Naive thymus-derived CD4-positive, alpha-beta T cell (primary cell): ENCODE measurements around the gene CDKL4. TPM values are rescaled to one million over a fixed set of nuclear protein-coding genes. Genes with fewer than 3 reads are reported as not detected.

Source experiments
- ATAC-seq: fragments of 150-1000 bp; cut with Tn5 transposase; 2 replicates; pipeline ENCODE4 v1.10.0; 2021; ENCODE audit warnings: mild to moderate bottlenecking, moderate library complexity
- CTCF ChIA-PET: fragments of 350-600 bp; sonication (Branson Sonifier 250); formaldehyde crosslinking; loops from one replicate; lab custom pipeline; 2021; ENCODE audit warnings: antibody characterized with exemption; lab: Charles Lee
- POLR2A ChIA-PET: fragments of 350-600 bp; sonication (Branson Sonifier 250); formaldehyde crosslinking; loops from one replicate; lab custom pipeline; 2021; ENCODE audit warnings: antibody characterized with exemption, inconsistent platforms; lab: Charles Lee
- DNase-seq, 9 donors: peaks; one replicate each; pipeline versions ENCODE4 v3.0.0 to v3.0.0-alpha.2; 2020 to 2022; ENCODE audit warnings: mixed read lengths in 1 of 9
- H3K27ac ChIP-seq: one replicate; pipeline ENCODE4 v1.7.0; 2013; ENCODE audit warnings: mild to moderate bottlenecking, low read depth, low read length, moderate library complexity
- H3K27me3 ChIP-seq, 2 donors: one replicate each; pipeline ENCODE4 v1.7.0; 2013; ENCODE audit warnings: low read length in 2 of 2, mild to moderate bottlenecking in 2 of 2, moderate library complexity in 2 of 2; ENCODE audit not compliant: control insufficient read depth in 2 of 2, insufficient read depth in 2 of 2
- H3K36me3 ChIP-seq, 3 experiments: 1 replicate in 2 of 3; 2 replicates in 1 of 3; pipeline ENCODE4 v1.7.0; 2013; ENCODE audit warnings: low read length in 3 of 3, mild to moderate bottlenecking in 3 of 3, moderate library complexity in 1 of 3; ENCODE audit not compliant: insufficient read depth in 3 of 3, control insufficient read depth in 2 of 3
- H3K4me1 ChIP-seq, 2 donors: one replicate each; pipeline ENCODE4 v1.7.0; 2013; ENCODE audit warnings: low read length in 2 of 2, mild to moderate bottlenecking in 2 of 2, moderate library complexity in 1 of 2; ENCODE audit not compliant: control insufficient read depth in 2 of 2, insufficient read depth in 2 of 2
- H3K4me3 ChIP-seq: 2 replicates; pipeline ENCODE4 v1.7.0; 2013; ENCODE audit warnings: mild to moderate bottlenecking, low read length
- H3K9me3 ChIP-seq, 3 experiments: 1 replicate in 2 of 3; 2 replicates in 1 of 3; pipeline ENCODE4 v1.7.0; 2013; ENCODE audit warnings: low read length in 3 of 3; ENCODE audit not compliant: control insufficient read depth in 2 of 3
- H3K27ac Mint-ChIP-seq, 9 donors: one replicate each; pipeline ENCODE4 v1.8.0; 2020 to 2022; ENCODE audit warnings: mixed read lengths in 9 of 9, mild to moderate bottlenecking in 8 of 9, moderate library complexity in 5 of 9, inconsistent platforms in 2 of 9
- H3K27me3 Mint-ChIP-seq, 5 donors: one replicate each; pipeline ENCODE4 v1.8.0; 2021 to 2022; ENCODE audit warnings: mixed read lengths in 5 of 5, mild to moderate bottlenecking in 1 of 5
- H3K36me3 Mint-ChIP-seq, 5 donors: one replicate each; pipeline ENCODE4 v1.8.0; 2020 to 2022; ENCODE audit warnings: mixed read lengths in 5 of 5, mild to moderate bottlenecking in 3 of 5, inconsistent platforms in 1 of 5
- H3K4me1 Mint-ChIP-seq, 7 donors: one replicate each; pipeline ENCODE4 v1.8.0; 2020 to 2022; ENCODE audit warnings: mixed read lengths in 7 of 7, mild to moderate bottlenecking in 3 of 7, inconsistent platforms in 1 of 7
- H3K4me3 Mint-ChIP-seq, 10 donors: one replicate each; pipeline ENCODE4 v1.8.0; 2020 to 2022; ENCODE audit warnings: mild to moderate bottlenecking in 10 of 10, mixed read lengths in 10 of 10, moderate library complexity in 6 of 10, inconsistent platforms in 2 of 10
- H3K9me3 Mint-ChIP-seq, 11 donors: one replicate each; pipeline ENCODE4 v1.8.0; 2020 to 2022; ENCODE audit warnings: mixed read lengths in 11 of 11, mild to moderate bottlenecking in 4 of 11, inconsistent platforms in 1 of 11, moderate library complexity in 1 of 11
- intact Hi-C, 2 donors: fragments of 100-400 bp; cut with micrococcal nuclease; formaldehyde crosslinking; loops; one replicate each; pipeline ENCODE4 v1.15.1; 2023
- polyA plus RNA-seq, 2 donors: library from polyadenylated mRNA; unstranded; fragments of 300-500 nt; fragmentation: Illumina TruSeq; gene quantifications; one replicate each; pipeline ENCODE4 v1.2.3, GENCODE V29; 2021
- total RNA-seq, 6 experiments: library from RNA in 5 of 6; stranded (reverse) in 5 of 6; gene quantifications; 1 replicate in 5 of 6; 2 replicates in 1 of 6; pipeline ENCODE4 v1.2.3 and lab custom pipeline; 2021 to 2026

Gene CDKL4
- total and polyA plus RNA-seq, 7 experiments from 2014 or later = 0.82 TPM; not detected in 6

GRCh38 chr2:39150102-39150562, 93.6 kb downstream of the CDKL4 start:
- intact Hi-C loops = no loop called here
- no peak overlapping the region for H3K4me3 Mint-ChIP-seq
- peaks cover 0 to 17% (median 0%) of the 10 kb centered on the region in 7 donors for H3K4me1 Mint-ChIP-seq
- peaks cover 0 to 10% (median 0%) of the 10 kb centered on the region in 5 donors for H3K36me3 Mint-ChIP-seq
- ChIA-PET CTCF (no interaction called here), POLR2A (no interaction called here)
- Histone ChIP-seq H3K4me1 (no peaks in the 10 kb centered on the region), H3K27me3 (no peaks in the 10 kb centered on the region), H3K9me3 (no peaks in the 10 kb centered on the region), H3K4me3 (no peak overlapping the region), H3K27ac (no peak overlapping the region), H3K36me3 (no peaks in the 10 kb centered on the region)
- ATAC-seq = no peak
- DNase-seq = no peak
- H3K9me3 Mint-ChIP-seq = peaks cover 0 to 2% (median 0%) of the 10 kb centered on the region in 11 donors
- no peaks in the 10 kb centered on the region for H3K27me3 Mint-ChIP-seq
- H3K27ac Mint-ChIP-seq = peak overlapping the region in 1 of 9 donors; percentile 31

- peaks cover 0 to 39% (median 0%) of the 10 kb centered on the region in 7 donors for H3K4me1 Mint-ChIP-seq
- Histone ChIP-seq H3K36me3 (no peaks in the 10 kb centered on the region), H3K27ac (no peak overlapping the region), H3K4me1 (no peaks in the 10 kb centered on the region), H3K27me3 (no peaks in the 10 kb centered on the region), H3K4me3 (no peak overlapping the region), H3K9me3 (no peaks in the 10 kb centered on the region)
- no peak for DNase-seq
- H3K36me3 Mint-ChIP-seq = peaks cover 0 to 9% (median 0%) of the 10 kb centered on the region in 5 donors
- no peak overlapping the region for H3K4me3 Mint-ChIP-seq
- intact Hi-C loops = no loop called here
- H3K27ac Mint-ChIP-seq = no peak overlapping the region
- POLR2A ChIA-PET = no interaction called here
- no peak for ATAC-seq
- peaks cover 0 to 2% (median 0%) of the 10 kb centered on the region in 11 donors for H3K9me3 Mint-ChIP-seq
- no peaks in the 10 kb centered on the region for H3K27me3 Mint-ChIP-seq
- CTCF ChIA-PET = no interaction called here
Measured at GRCh38 chr2:39146630-39147029, 97.1 kb downstream of the CDKL4 start.

- ChIA-PET CTCF (no interaction called here), POLR2A (no interaction called here)
- H3K9me3 Mint-ChIP-seq = peaks cover 0 to 2% (median 0%) of the 10 kb centered on the region in 11 donors
- ATAC-seq = no peak
- H3K4me1 Mint-ChIP-seq = peaks cover 0 to 45% (median 0%) of the 10 kb centered on the region in 7 donors
- no peaks in the 10 kb centered on the region for H3K36me3 ChIP-seq
- H3K36me3 Mint-ChIP-seq = peaks cover 0 to 11% (median 0%) of the 10 kb centered on the region in 5 donors
- no peaks in the 10 kb centered on the region for H3K4me1 ChIP-seq
- H3K27ac ChIP-seq = no peak overlapping the region
- H3K27ac Mint-ChIP-seq = no peak overlapping the region
- H3K4me3 Mint-ChIP-seq = no peak overlapping the region
- H3K4me3 ChIP-seq = no peak overlapping the region
- no peak for DNase-seq
- no peaks in the 10 kb centered on the region for H3K9me3 ChIP-seq
- H3K27me3 ChIP-seq = no peaks in the 10 kb centered on the region
- no peaks in the 10 kb centered on the region for H3K27me3 Mint-ChIP-seq
- intact Hi-C loops = no loop called here
Measured at GRCh38 chr2:39145906-39146421, 97.8 kb downstream of the CDKL4 start.

GRCh38 chr2:39144416-39144815, 99.4 kb downstream of the CDKL4 start:
- intact Hi-C loops = no loop called here
- POLR2A ChIA-PET = interaction anchor here (1.0 kb wide), 1 partner anchor 24 kb away, joined by 5 read pairs; no protein-coding TSS in a partner anchor
- H3K36me3 Mint-ChIP-seq = peaks cover 0 to 11% (median 0%) of the 10 kb centered on the region in 5 donors
- no peak overlapping the region for H3K4me3 Mint-ChIP-seq
- H3K27ac Mint-ChIP-seq = no peak overlapping the region
- CTCF ChIA-PET = no interaction called here
- H3K27me3 Mint-ChIP-seq = no peaks in the 10 kb centered on the region
- Histone ChIP-seq H3K4me1 (peaks cover 0 to 3% of the 10 kb centered on the region in 2 donors), H3K9me3 (no peaks in the 10 kb centered on the region), H3K27me3 (no peaks in the 10 kb centered on the region), H3K4me3 (no peak overlapping the region), H3K27ac (no peak overlapping the region), H3K36me3 (no peaks in the 10 kb centered on the region)
- ATAC-seq = no peak
- H3K4me1 Mint-ChIP-seq = peaks cover 0 to 50% (median 0%) of the 10 kb centered on the region in 7 donors
- H3K9me3 Mint-ChIP-seq = no peaks in the 10 kb centered on the region
- no peak for DNase-seq

GRCh38 chr2:39142904-39143605, 100.7 kb downstream of the CDKL4 start:
- ChIA-PET CTCF (interaction anchor here (0.6 kb wide), 1 partner anchor 26 kb away, joined by 3 read pairs; no protein-coding TSS in a partner anchor), POLR2A (interaction anchor here (1.7 kb wide), 1 partner anchor 18 kb away, joined by 7 read pairs; no protein-coding TSS in a partner anchor)
- H3K36me3 Mint-ChIP-seq = peaks cover 0 to 16% (median 0%) of the 10 kb centered on the region in 5 donors
- H3K36me3 ChIP-seq = no peaks in the 10 kb centered on the region
- H3K27me3 ChIP-seq = no peaks in the 10 kb centered on the region
- DNase-seq (no peak), ATAC-seq (no peak)
- H3K27me3 Mint-ChIP-seq = no peaks in the 10 kb centered on the region
- H3K9me3 Mint-ChIP-seq = no peaks in the 10 kb centered on the region
- intact Hi-C loops = loop anchor here in 1 of 2 donors (1.0 kb wide), 1 partner anchor 73 kb away; no protein-coding TSS in a partner anchor
- H3K4me3 Mint-ChIP-seq = peak overlapping the region in 1 of 10 donors; percentile 13
- peak overlapping the region in 2 of 9 donors; percentile 5 to 75 for H3K27ac Mint-ChIP-seq
- H3K27ac ChIP-seq = no peak overlapping the region
- H3K4me3 ChIP-seq = no peak overlapping the region
- no peaks in the 10 kb centered on the region for H3K9me3 ChIP-seq
- peaks cover 0 to 3% of the 10 kb centered on the region in 2 donors for H3K4me1 ChIP-seq
- H3K4me1 Mint-ChIP-seq = peaks cover 0 to 57% (median 5%) of the 10 kb centered on the region in 7 donors

- H3K27ac ChIP-seq = no peak overlapping the region
- H3K4me3 Mint-ChIP-seq = peak overlapping the region in 1 of 10 donors; percentile 69
- no peaks in the 10 kb centered on the region for H3K9me3 ChIP-seq
- H3K4me1 Mint-ChIP-seq = peaks cover 0 to 65% (median 16%) of the 10 kb centered on the region in 7 donors
- peaks cover 0 to 14% (median 0%) of the 10 kb centered on the region in 5 donors for H3K36me3 Mint-ChIP-seq
- intact Hi-C loops = loop anchor here in 1 of 2 donors (1.0 kb wide), 1 partner anchor 75 kb away; no protein-coding TSS in a partner anchor
- H3K36me3 ChIP-seq = no peaks in the 10 kb centered on the region
- H3K27me3 Mint-ChIP-seq = no peaks in the 10 kb centered on the region
- H3K27me3 ChIP-seq = no peaks in the 10 kb centered on the region
- no peak overlapping the region for H3K4me3 ChIP-seq
- ChIA-PET POLR2A (interaction anchor here (1.7 kb wide), 1 partner anchor 17 kb away, joined by 7 read pairs; no protein-coding TSS in a partner anchor), CTCF (no interaction called here)
- peaks cover 7 to 9% of the 10 kb centered on the region in 2 donors for H3K4me1 ChIP-seq
- peak overlapping the region in 1 of 9 donors; percentile 86 for H3K27ac Mint-ChIP-seq
- no peaks in the 10 kb centered on the region for H3K9me3 Mint-ChIP-seq
- ATAC-seq (no peak), DNase-seq (no peak)
Measured at GRCh38 chr2:39141334-39142271, 102.2 kb downstream of the CDKL4 start.
